OCI-LY7 (cell line): Measurements from ENCODE around the gene SUN2. TPM values are rescaled to one million over a fixed set of nuclear protein-coding genes. Genes with fewer than 3 reads are reported as not detected.

ENCODE experiments used
- BruUV-seq: library from RNA; stranded (reverse); fragments of 400-500 nt; replicated peaks from 2 replicates; lab custom pipeline; 2021; lab: Mats Ljungman, UMichigan
- CTCF ChIA-PET: fragments of 300-600 bp; sonication (Branson Sonifier 250); formaldehyde crosslinking; loops from one replicate; lab custom pipeline; 2022; ENCODE audit warnings: antibody characterized with exemption; ENCODE audit not compliant: unreplicated experiment; lab: Charles Lee
- POLR2A ChIA-PET: fragments of 300-600 bp; sonication (Branson Sonifier 250); formaldehyde crosslinking; loops from one replicate; lab custom pipeline; 2022; ENCODE audit warnings: antibody characterized with exemption; lab: Charles Lee
- DNase-seq: peaks from one replicate; pipeline ENCODE4 v3.0.0-alpha.2; 2015; ENCODE audit warnings: low spot score
- H2AFZ ChIP-seq: fragments of 200-600 bp; sonication (generic), shearing (Covaris generic); 2 replicates; pipeline ENCODE4 v1.6.1; 2014; ENCODE audit warnings: mild to moderate bottlenecking, antibody characterized with exemption, low read length, moderate library complexity
- H3K27ac ChIP-seq: fragments of 200-600 bp; sonication (generic); 2 replicates; pipeline ENCODE4 v1.5.1; 2014; ENCODE audit warnings: mixed run types, low read depth, mild to moderate bottlenecking, moderate library complexity, low read length, inconsistent platforms; ENCODE audit not compliant: poor library complexity, severe bottlenecking
- H3K36me3 ChIP-seq: fragments of 200-600 bp; sonication (generic); 2 replicates; pipeline ENCODE4 v1.6.1; 2014; ENCODE audit warnings: mild to moderate bottlenecking, antibody characterized with exemption, low read length, moderate library complexity, mixed read lengths; ENCODE audit not compliant: insufficient read depth
- H3K4me1 ChIP-seq: fragments of 200-600 bp; sonication (generic); 2 replicates; pipeline ENCODE4 v1.5.1; 2014; ENCODE audit warnings: mild to moderate bottlenecking, low read length; ENCODE audit not compliant: insufficient read depth, poor library complexity, severe bottlenecking
- H3K4me2 ChIP-seq: fragments of 200-600 bp; sonication (generic); 2 replicates; pipeline ENCODE4 v1.6.1; 2014; ENCODE audit warnings: mild to moderate bottlenecking, low read length
- H3K4me3 ChIP-seq: fragments of 200-600 bp; sonication (generic); 2 replicates; pipeline ENCODE4 v1.5.1; 2014; ENCODE audit warnings: mild to moderate bottlenecking, low read depth, low read length; ENCODE audit not compliant: poor library complexity, severe bottlenecking
- H3K79me2 ChIP-seq: fragments of 200-600 bp; sonication (generic); 2 replicates; pipeline ENCODE4 v1.6.1; 2016; ENCODE audit warnings: low read depth, mild to moderate bottlenecking, low read length, moderate library complexity, mixed read lengths; ENCODE audit not compliant: insufficient read depth
- H3K9me2 ChIP-seq: fragments of 200-600 bp; sonication (generic); 2 replicates; pipeline ENCODE4 v1.6.1; 2016; ENCODE audit warnings: mild to moderate bottlenecking, low read length, mixed read lengths; ENCODE audit not compliant: insufficient read depth
- H3K9me3 ChIP-seq: fragments of 200-600 bp; sonication (generic); 2 replicates; pipeline ENCODE4 v1.6.1; 2014; ENCODE audit warnings: mild to moderate bottlenecking, mixed run types, low read length, mixed read lengths
- H4K20me1 ChIP-seq: fragments of 200-600 bp; sonication (generic); 2 replicates; pipeline ENCODE4 v1.6.1; 2014; ENCODE audit warnings: mild to moderate bottlenecking, antibody characterized with exemption, low read length, moderate library complexity, mixed read lengths; ENCODE audit not compliant: insufficient read depth
- CTCF ChIP-seq: fragments of 200-600 bp; sonication (generic); conservative IDR thresholded peaks from 2 replicates; pipeline ENCODE4 v1.5.1; 2014; ENCODE audit warnings: mild to moderate bottlenecking, antibody characterized with exemption, low read length, moderate library complexity, mixed read lengths
- EZH2phosphoT487 ChIP-seq: fragments of 200-600 bp; sonication (generic); IDR thresholded peaks from 2 replicates; pipeline ENCODE4 v1.6.1; 2018; ENCODE audit warnings: low read depth, borderline replicate concordance, mild to moderate bottlenecking, mixed run types, antibody characterized with exemption, low read length, moderate library complexity, mixed read lengths
- intact Hi-C: fragments of 100-400 bp; cut with micrococcal nuclease; formaldehyde crosslinking; loops from one replicate; pipeline ENCODE4 v1.10.0; 2022; ENCODE audit not compliant: unreplicated experiment
- total RNA-seq, 2 experiments: library from RNA; depleted of rRNA in 1 of 2; stranded (reverse); fragments of >200 nt in 1 of 2; shearing (Covaris generic) in 1 of 2; gene quantifications; 2 replicates each; pipeline ENCODE4 v1.2.3, GENCODE V29; 2014 to 2022

Gene SUN2
- total RNA-seq, 2 experiments from 2014 or later: 59.1 to 80.2 TPM

- BruUV-seq: no TSS peak
- Histone ChIP-seq H3K4me1 (no peaks in the 10 kb centered on the region), H3K9me2 (no peaks in the 10 kb centered on the region), H4K20me1 (no peaks in the 10 kb centered on the region), H3K4me3 (no peak overlapping the region), H3K36me3 (no peaks in the 10 kb centered on the region), H2AFZ (no peak overlapping the region), H3K27ac (no peak overlapping the region), H3K79me2 (no peaks in the 10 kb centered on the region), H3K9me3 (no peaks in the 10 kb centered on the region), H3K4me2 (no peak overlapping the region)
- TF ChIP-seq CTCF (no peak), EZH2phosphoT487 (no peak)
- intact Hi-C loops: no loop called here
- ChIA-PET CTCF (no interaction called here), POLR2A (no interaction called here)
- no peak for DNase-seq
These were observed 26.8 kb upstream of the SUN2 start for GRCh38 chr22:38782402-38783094.

- no TSS peak for BruUV-seq
- intact Hi-C loops: no loop called here
- Histone ChIP-seq H3K9me3 (no peaks in the 10 kb centered on the region), H3K4me2 (no peak overlapping the region), H2AFZ (no peak overlapping the region), H3K79me2 (no peaks in the 10 kb centered on the region), H3K27ac (no peak overlapping the region), H3K9me2 (no peaks in the 10 kb centered on the region), H3K4me3 (no peak overlapping the region), H3K36me3 (no peaks in the 10 kb centered on the region), H4K20me1 (no peaks in the 10 kb centered on the region), H3K4me1 (no peaks in the 10 kb centered on the region)
- ChIA-PET POLR2A (no interaction called here), CTCF (no interaction called here)
- DNase-seq: no peak
- TF ChIP-seq EZH2phosphoT487: no peak
- TF ChIP-seq CTCF: no peak
These were observed 25.2 kb upstream of the SUN2 start for GRCh38 chr22:38781033-38781432.

- no peaks in the 10 kb centered on the region for H3K4me1 ChIP-seq
- H3K79me2 ChIP-seq: no peaks in the 10 kb centered on the region
- no peak for DNase-seq
- no peak overlapping the region for H3K4me3 ChIP-seq
- no peaks in the 10 kb centered on the region for H3K36me3 ChIP-seq
- no peaks in the 10 kb centered on the region for H4K20me1 ChIP-seq
- H3K27ac ChIP-seq: no peak overlapping the region
- H3K4me2 ChIP-seq: no peak overlapping the region
- H3K9me3 ChIP-seq: no peaks in the 10 kb centered on the region
- CTCF ChIA-PET: no interaction called here
- intact Hi-C loops: no loop called here
- no TSS peak for BruUV-seq
- POLR2A ChIA-PET: interaction anchor here (0.7 kb wide), 1 partner anchor 123 kb away, joined by 4 read pairs; no protein-coding TSS in a partner anchor
- TF ChIP-seq EZH2phosphoT487: no peak
- no peak for TF ChIP-seq CTCF
- H2AFZ ChIP-seq: no peak overlapping the region
- no peaks in the 10 kb centered on the region for H3K9me2 ChIP-seq
These were observed 21.4 kb upstream of the SUN2 start for GRCh38 chr22:38777087-38777671.
